Testis (tissue), 3 donors: ENCODE measurements around the gene GDF9. TPM values are rescaled to one million over a fixed set of nuclear protein-coding genes. Genes with fewer than 3 reads are reported as not detected.

Experiments used
- DNase-seq: peaks from one replicate; pipeline ENCODE4 v3.0.0-alpha.2; 2019
- H3K27ac ChIP-seq, 2 donors: fragments of 200-600 bp; sonication (generic); one replicate each; pipeline ENCODE4 v1.5.1; 2019
- H3K27me3 ChIP-seq: fragments of 200-600 bp; sonication (generic); one replicate; pipeline ENCODE4 v1.5.1; 2019
- H3K36me3 ChIP-seq: fragments of 200-600 bp; sonication (generic); one replicate; pipeline ENCODE4 v1.5.1; 2017; ENCODE audit warnings: low read depth; ENCODE audit errors: missing control alignments
- H3K4me1 ChIP-seq: fragments of 200-600 bp; sonication (generic); one replicate; pipeline ENCODE4 v1.5.1; 2019
- H3K4me3 ChIP-seq, 2 donors: fragments of 200-600 bp; sonication (generic); one replicate each; pipeline ENCODE4 v1.5.1; 2017 to 2019
- H3K9me3 ChIP-seq: fragments of 200-600 bp; sonication (generic); one replicate; pipeline ENCODE4 v1.5.1; 2017
- POLR2A ChIP-seq: fragments of 450-650 bp; IDR thresholded peaks from one replicate; pipeline ENCODE4 v1.6.1; 2017; ENCODE audit warnings: antibody characterized with exemption, mild to moderate bottlenecking, moderate library complexity
- WGBS, 2 donors: methylation state at CpG; one replicate each; pipeline ENCODE4 v1.1.5; 2018; 5-methylcytosine and 5-hydroxymethylcytosine counted together
- intact Hi-C: fragments of 100-400 bp; cut with DNase I; formaldehyde crosslinking; loops from one replicate; pipeline ENCODE4 v1.15.1; 2023; ENCODE audit warnings: low total_unique reads
- polyA plus RNA-seq: library from polyadenylated mRNA; stranded (reverse); fragments of 350-450 nt; fragmentation: Illumina TruSeq; extraction: RNeasy Lipid Tissue Mini Kit (QIAGEN cat#74804); gene quantifications from one replicate; pipeline ENCODE4 v1.2.3, GENCODE V29; 2014; ENCODE audit warnings: low read depth, low replicate concordance; ENCODE audit not compliant: insufficient read depth
- total RNA-seq, 2 donors: library from RNA; depleted of rRNA; stranded (reverse); fragments of >200 nt; gene quantifications; one replicate each; pipeline ENCODE4 v1.2.3, GENCODE V29; 2016
- TF ChIP-seq, protein P1 (sequence below), 3 experiments: fragments of 450-650 bp in 2 of 3; fragments of 200-600 bp in 1 of 3; sonication (generic) in 1 of 3; IDR thresholded peaks; one replicate each; pipeline ENCODE4 v1.5.1; 2016 to 2019; ENCODE audit warnings: antibody characterized with exemption in 3 of 3, mild to moderate bottlenecking in 2 of 3, moderate library complexity in 1 of 3

The GDF9 gene
- total and polyA plus RNA-seq, 3 donors from 2014 or later: 5.7 to 14.2 (median 13.5) TPM

DNA sequence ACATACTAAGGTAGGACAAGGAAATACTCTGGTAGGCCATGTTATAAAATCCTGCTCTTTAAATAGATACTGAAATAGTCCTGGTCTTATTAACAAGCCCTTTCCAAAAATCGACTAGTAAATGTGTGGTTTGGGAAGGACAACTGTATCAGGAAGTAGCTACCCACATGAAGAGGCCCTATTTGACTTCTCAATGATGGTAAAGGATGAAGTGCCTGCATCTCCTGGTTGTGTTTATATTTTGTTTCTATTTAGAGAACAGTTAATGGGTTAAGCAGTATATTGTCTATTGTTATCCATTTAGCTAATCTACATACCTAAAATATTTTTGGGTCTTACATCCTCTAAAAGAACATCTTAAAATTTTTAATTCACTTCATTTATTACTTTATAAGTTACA, 12.5 kb downstream of the GDF9 start:
- no peak for DNase-seq
- TF ChIP-seq POLR2A: no peak
- TF ChIP-seq, protein P1, sequence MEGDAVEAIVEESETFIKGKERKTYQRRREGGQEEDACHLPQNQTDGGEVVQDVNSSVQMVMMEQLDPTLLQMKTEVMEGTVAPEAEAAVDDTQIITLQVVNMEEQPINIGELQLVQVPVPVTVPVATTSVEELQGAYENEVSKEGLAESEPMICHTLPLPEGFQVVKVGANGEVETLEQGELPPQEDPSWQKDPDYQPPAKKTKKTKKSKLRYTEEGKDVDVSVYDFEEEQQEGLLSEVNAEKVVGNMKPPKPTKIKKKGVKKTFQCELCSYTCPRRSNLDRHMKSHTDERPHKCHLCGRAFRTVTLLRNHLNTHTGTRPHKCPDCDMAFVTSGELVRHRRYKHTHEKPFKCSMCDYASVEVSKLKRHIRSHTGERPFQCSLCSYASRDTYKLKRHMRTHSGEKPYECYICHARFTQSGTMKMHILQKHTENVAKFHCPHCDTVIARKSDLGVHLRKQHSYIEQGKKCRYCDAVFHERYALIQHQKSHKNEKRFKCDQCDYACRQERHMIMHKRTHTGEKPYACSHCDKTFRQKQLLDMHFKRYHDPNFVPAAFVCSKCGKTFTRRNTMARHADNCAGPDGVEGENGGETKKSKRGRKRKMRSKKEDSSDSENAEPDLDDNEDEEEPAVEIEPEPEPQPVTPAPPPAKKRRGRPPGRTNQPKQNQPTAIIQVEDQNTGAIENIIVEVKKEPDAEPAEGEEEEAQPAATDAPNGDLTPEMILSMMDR (IDR thresholded peaks at IDR 0.05): no peak
- H3K4me3 ChIP-seq: no peak overlapping the region
- H3K27ac ChIP-seq: no peak overlapping the region
- H3K9me3 ChIP-seq: no peaks in the 10 kb centered on the region
- H3K27me3 ChIP-seq: no peaks in the 10 kb centered on the region
- intact Hi-C loops: no loop called here
- no peaks in the 10 kb centered on the region for H3K4me1 ChIP-seq
- 35 to 62% methylated on average over 1 of the region's 1 CpG for WGBS, 2 donors
- no peaks in the 10 kb centered on the region for H3K36me3 ChIP-seq

DNA sequence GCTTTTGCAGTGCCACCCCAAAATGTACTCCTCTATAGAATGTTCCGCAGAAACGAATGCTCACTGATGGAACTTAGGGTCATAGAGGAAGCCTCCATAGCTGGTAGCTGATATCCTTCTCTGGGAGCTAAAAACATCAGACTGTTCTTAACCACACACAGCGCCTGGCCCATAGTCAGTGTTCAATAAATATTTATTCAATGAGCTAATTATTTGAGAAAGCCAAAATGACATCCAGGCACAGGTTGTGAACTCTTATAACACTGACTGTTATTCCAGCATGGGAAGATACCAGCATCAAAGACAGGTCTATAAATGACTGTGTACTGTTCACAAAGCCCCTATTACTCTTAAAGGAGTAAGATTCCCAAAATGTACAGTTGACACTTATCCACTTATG, 12.9 kb downstream of the GDF9 start:
- 91 to 94% methylated on average over 3 of the region's 3 CpGs for WGBS, 2 donors

DNA sequence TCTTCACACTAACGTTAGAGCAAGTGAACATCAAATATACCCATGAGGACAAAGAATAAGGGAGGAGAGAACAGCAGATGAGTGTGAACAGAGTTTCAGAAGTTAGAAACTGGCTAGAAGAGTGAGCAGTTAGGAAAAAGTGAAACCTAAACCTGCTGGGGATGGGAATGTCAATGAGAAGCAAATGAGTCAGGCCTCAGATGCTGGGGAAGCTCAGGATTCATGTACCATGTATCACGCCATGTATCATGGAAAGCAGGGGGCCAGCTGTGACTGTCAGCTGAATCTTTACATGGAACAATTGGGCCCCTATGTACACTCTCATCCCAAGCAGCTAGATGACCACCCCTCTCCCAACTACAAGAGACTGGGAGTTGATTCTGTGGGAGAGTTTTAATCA, 16.2 kb downstream of the GDF9 start:
- H3K4me1 ChIP-seq: no peaks in the 10 kb centered on the region
- no peak overlapping the region for H3K27ac ChIP-seq
- H3K4me3 ChIP-seq: no peak overlapping the region
- no peak for TF ChIP-seq POLR2A
- TF ChIP-seq, protein P1 (IDR thresholded peaks at IDR 0.05): no peak
- H3K9me3 ChIP-seq: no peaks in the 10 kb centered on the region
- no peaks in the 10 kb centered on the region for H3K36me3 ChIP-seq
- DNase-seq: no peak
- WGBS, 2 donors: 64 to 69% methylated on average over 2 of the region's 2 CpGs
- intact Hi-C loops: no loop called here
- H3K27me3 ChIP-seq: no peaks in the 10 kb centered on the region

More for the DNA sequence above, 12.9 kb downstream of the GDF9 start:
- Histone ChIP-seq H3K27me3 (no peaks in the 10 kb centered on the region), H3K4me3 (no peak overlapping the region), H3K36me3 (no peaks in the 10 kb centered on the region), H3K4me1 (no peaks in the 10 kb centered on the region), H3K27ac (no peak overlapping the region), H3K9me3 (no peaks in the 10 kb centered on the region)
- no peak for DNase-seq
- TF ChIP-seq POLR2A: no peak
- intact Hi-C loops: no loop called here

DNA sequence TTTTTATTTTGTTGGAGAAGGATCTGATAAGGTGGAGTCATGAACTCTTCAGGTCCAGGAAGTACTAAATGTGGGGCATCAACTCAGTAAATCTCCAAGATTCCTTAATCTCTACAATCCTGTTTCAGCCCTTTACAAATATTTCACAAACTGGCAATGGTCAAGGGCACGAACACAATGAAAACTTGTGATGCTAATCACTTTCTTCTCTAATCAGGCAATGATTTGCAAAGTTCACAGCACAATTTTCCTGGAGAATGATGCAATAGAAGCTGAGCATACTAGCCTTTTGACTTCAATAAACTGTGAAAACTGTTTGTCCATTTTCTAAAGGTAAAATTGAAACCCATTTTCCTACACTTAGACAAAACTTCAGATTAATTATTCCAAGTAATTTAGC, 16.9 kb downstream of the GDF9 start:
- no peak overlapping the region for H3K27ac ChIP-seq
- TF ChIP-seq POLR2A: no peak
- TF ChIP-seq, protein P1 (IDR thresholded peaks at IDR 0.05): no peak
- DNase-seq: no peak
- WGBS, 2 donors: 39 to 44% methylated on average over 1 of the region's 1 CpG
- intact Hi-C loops: no loop called here
- H3K9me3 ChIP-seq: no peaks in the 10 kb centered on the region
- H3K27me3 ChIP-seq: no peaks in the 10 kb centered on the region
- H3K4me3 ChIP-seq: no peak overlapping the region
- H3K36me3 ChIP-seq: no peaks in the 10 kb centered on the region
- H3K4me1 ChIP-seq: no peaks in the 10 kb centered on the region

DNA sequence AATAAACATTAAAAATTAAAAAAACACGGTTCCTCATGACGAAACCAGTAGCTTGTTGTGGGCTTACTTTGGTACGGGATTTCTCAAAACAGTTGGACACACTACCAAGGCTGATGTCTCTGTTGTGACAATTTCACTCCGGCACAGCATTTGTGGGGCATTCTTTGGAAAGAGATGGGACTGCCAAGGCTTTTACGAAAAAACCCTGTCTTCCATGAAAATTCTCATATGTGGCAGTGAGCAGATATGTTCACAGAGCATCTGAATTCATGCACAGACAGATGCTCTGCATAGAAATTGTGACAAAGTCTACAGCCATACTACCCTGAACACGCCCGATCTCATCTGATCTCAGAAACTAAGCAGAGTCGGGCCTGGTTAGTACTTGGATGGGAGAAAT, 18.0 kb downstream of the GDF9 start:
- no peak for DNase-seq
- no peaks in the 10 kb centered on the region for H3K36me3 ChIP-seq
- no peaks in the 10 kb centered on the region for H3K27me3 ChIP-seq
- no peak overlapping the region for H3K27ac ChIP-seq
- intact Hi-C loops: no loop called here
- 93 to 95% methylated on average over 8 of the region's 8 CpGs for WGBS, 2 donors
- TF ChIP-seq, protein P1 (IDR thresholded peaks at IDR 0.05): no peak
- no peak for TF ChIP-seq POLR2A
- no peak overlapping the region for H3K4me3 ChIP-seq
- H3K9me3 ChIP-seq: no peaks in the 10 kb centered on the region
- H3K4me1 ChIP-seq: no peaks in the 10 kb centered on the region
